GM11168 (cell line): Measurements from ENCODE around the gene TMEM80.
"Not testable (repeated sequence)": the region's sequence is repeated elsewhere in the genome, so short reads cannot be mapped to it uniquely, and the experiment has no call there.

ENCODE experiments used
- in situ Hi-C: fragments of 300-500 bp; cut with MboI; formaldehyde crosslinking; loops from one replicate; pipeline ENCODE4 v1.12.0; 2022; ENCODE audit warnings: low sequenced_read_pairs; ENCODE audit not compliant: unreplicated experiment

TMEM80 gene

DNA sequence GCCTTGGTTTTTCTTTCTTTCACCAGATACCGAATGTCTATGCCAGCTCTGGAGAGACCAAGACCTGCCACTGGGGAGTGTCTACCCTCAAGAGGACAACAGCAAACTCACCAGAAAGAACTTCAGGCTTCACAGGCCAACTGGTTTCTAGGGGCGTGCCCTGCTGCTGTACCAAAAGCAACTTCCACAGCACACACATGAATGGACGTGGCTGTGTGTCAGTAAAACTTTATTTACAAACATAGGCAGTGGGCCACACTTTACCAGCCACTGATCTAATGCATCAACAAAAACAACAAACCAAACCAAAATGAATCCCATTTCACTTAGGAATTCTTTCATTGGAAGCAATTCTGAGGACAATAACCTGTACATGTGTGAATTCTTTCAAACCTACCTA is 17.3 kb upstream of the TMEM80 start:
- in situ Hi-C loops: no loop called here

DNA sequence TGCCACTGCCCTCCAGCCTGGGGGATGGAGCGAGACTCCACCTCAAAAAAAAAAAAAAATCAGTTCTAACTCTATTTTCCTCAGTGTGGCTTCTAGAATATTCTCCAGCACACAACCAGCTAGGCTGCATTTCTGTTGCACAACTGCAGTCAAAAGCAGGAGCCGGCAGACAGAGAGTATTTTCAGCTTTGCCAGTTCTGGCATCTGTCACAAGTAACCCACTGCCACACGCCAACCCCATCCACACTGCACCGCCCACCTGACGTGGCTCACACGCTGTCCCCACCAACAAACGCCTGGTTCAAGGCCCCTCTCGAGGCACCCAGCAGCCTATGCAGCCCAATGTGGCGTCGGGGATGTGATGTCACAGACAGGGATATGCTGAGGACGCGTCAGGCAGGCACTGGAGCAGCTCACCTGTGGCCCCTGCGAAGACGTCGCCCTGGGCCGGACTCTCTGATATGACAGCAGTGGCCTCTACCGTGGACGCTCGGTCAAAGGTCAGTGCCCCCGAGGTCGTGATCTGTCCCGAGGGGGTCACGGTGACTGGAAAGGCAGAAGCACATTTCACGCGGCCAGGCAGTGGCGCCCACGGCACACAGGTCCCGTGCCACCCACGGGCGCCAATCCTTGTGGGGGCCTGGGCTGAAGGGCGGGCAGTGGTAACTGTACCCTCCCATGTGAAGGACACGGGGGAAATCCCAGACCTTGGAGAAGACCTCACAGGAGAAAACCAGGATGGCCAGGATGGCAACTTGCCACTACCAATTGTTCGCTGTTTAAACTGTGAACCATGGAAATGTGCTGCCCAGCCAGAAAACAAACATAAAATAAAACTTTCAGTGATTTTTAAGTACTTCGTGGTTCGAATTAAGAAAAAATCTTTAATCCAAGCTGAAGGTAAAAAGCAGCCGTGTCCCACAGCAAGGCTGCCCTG is 16.1 kb upstream of the TMEM80 start:
- in situ Hi-C loops: no loop called here

DNA sequence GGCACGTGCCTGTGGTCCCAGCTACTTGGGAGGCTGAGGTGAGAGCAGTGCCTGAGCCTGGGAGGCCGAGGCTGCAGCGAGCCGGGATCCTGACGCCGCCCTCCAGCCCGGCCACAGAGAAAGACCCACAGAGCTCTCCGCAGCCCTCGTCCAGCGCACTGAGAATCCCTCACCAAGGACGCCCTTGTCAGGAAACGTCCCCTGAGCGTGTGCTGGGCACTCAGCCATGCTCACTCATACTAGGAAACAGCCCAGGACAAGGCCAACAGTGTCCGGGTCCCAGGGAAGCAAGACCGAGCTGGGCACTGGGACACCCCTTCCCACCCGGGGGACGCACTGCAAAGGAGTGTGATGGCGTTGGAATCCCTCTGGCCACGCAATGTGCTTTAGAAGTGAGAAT is 15.1 kb upstream of the TMEM80 start:
- in situ Hi-C loops: no loop called here

DNA sequence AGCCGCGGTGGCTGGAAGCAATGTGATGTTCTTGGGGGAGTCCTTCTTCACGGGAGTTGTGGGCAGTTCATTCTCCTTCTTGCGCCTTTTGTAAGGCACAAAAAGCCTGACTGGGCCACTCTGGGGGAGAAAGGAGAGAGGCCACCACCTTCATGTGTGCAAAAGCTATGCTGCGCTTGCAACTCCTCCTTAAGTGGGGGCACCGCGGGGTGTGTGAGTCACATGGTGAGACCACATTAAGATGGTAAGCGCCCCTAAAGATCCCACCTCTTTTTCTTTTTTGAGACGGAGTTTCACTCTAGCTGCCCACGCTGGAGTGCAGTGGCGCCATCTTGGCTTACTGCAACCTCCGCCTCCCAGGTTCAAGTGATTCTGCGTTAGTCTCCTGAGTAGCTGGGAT is 14.6 kb upstream of the TMEM80 start:
- in situ Hi-C loops: no loop called here

DNA sequence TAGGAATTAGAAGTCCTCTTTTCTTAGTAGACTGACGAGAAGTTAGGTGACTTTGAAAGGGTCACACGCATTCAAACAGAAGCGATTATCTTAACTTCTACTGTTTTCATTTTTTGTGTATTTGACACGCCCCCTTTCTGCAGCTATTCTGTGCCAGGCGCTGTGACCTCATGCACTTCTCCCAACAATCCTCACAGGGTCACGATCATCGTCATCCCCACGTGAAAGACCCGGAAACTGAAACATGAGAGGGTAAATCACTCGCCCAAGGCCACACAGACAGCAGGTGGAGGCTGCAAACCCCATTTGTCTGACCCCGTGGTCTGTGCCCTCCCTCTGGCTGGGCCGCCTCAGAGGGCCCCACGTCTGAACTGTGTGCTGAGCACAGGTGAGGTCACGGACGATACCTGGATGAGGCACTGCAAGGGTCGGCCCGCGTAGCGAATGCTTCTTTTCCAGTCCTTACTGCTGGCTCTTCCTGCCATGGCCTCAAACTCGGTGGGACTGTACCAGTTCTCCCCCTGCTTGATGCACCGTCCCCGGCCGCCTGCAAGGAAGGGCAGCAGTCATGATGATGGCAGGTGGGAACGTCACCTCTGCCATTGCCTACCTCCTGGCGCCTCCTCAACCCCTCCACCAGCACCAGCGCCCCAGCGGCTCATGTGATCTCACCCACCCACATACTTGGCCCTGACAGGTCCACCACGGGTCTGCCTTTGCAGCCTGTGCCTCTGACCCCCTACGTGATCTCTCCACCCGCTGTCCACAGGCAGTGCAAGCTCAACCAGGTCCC is 9.0 kb upstream of the TMEM80 start:
- in situ Hi-C loops: no loop called here

DNA sequence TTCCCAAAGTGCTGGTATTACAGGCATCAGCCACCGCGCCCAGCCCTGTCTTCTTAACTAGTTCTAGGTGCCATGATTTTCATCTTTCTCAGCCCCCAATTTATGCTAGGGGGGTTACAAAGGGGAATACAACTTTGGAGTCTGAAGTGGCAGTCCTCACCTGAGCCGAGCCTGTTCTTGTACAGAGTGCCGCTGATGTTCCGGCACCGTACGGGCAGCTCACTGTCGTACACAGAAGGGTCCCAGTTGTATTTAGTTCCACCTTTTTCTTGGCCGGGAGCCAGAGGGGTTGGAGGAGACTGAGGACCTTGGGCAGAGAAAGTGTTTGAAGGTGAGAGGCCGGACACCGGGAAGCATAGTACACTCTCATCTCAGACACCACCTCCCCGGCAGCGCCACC is 7.9 kb upstream of the TMEM80 start:
- in situ Hi-C loops: no loop called here

DNA sequence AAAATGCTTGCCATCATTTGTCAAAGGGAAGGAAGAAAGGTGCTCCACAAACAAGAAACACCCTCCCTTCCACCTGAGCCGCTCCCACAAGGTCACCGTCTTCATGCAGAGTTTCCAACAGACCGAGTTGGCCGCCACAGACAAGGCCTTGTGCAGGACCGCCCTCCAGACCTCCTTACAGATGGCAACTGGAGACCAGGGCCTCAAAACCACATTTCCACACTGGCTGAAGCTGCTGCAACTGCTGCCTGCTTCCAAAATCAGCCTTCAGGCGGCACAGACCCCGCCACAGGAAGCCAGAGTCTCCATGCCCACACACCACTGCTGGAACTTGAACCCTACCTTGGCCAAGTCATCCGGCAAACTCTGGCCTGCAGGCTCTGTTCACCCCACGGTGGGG is 6.9 kb upstream of the TMEM80 start:
- in situ Hi-C loops: no loop called here

DNA sequence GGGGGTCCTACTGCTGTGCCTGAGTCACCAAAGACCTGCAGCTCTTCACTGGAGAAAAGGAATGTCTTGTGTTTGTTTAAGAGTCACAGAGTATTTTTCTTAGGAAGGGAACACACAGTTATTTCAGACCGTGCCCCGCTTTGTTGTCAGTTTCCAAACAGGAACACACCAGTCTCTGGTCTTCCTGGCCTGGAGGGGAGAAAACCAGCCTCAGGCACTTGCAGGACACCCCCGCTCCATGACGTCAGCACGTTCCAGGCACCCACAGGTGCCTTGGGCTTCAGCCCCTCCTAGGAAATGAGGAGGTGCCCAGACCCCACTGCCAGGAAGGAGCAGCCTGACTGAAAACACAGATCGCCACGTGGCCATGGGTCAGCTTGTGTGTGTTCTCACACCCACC is 6.0 kb upstream of the TMEM80 start:
- in situ Hi-C loops: no loop called here

DNA sequence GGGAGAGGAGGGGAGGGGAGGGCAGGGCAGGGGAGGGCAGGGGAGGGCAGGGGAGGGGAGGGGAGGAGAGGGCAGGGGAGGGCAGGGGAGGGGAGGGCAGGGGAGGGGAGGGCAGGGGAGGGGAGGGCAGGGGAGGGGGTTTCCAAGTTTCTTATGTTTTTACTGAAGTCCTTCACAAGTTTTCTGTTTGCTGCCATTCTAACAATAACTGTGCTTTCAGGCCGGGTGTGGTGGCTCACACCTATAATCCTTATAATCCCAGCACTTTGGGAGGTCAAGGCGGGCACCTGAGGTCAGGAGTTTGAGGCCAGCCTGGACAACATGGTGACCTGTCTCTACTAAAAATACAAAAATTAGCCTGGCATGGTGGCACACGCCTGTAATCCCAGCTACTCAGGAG is 5.4 kb upstream of the TMEM80 start:
- in situ Hi-C loops: not testable (repeated sequence)

DNA sequence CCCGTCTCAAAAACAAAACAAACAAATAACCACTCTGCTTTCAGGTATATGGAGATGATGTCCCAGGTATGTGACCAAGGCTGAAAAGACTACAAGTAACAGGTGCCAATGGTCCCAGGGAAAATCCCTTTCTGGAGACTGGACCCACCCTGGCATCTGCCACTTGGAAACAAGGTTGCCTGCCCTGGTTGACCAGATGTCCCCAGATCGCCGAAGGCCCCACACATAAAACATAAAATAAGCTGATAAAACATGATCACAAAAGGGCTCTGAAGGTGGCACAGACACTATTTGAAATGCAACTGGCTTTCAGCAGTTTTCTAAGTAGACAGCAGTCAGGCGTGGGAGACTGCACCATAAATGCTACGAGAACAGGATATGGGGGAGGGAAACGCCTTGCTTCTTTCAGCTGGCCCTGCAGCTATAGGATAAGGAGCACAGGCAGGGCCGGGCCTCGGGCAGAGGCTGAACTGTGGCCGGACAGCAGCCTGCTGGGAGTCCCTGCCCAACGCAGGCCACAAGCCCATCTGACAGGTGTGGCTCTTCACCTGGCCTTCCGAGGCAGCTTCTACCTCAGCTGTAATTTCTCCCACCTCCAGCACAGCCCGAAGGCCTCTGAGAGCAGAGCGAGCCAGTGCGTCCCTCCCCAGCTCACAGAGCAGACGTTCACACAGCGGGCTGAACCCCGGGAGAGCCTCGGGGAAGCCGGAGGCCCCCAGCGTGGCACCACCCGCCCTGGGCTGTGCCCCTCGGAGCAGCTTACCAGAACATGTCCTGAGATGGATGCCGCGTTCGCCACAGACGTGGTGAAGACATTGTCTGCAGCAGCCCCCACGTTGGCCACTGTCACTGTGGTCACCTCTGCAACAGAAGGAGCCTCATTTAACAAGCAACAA is 4.6 kb upstream of the TMEM80 start:
- in situ Hi-C loops: no loop called here

DNA sequence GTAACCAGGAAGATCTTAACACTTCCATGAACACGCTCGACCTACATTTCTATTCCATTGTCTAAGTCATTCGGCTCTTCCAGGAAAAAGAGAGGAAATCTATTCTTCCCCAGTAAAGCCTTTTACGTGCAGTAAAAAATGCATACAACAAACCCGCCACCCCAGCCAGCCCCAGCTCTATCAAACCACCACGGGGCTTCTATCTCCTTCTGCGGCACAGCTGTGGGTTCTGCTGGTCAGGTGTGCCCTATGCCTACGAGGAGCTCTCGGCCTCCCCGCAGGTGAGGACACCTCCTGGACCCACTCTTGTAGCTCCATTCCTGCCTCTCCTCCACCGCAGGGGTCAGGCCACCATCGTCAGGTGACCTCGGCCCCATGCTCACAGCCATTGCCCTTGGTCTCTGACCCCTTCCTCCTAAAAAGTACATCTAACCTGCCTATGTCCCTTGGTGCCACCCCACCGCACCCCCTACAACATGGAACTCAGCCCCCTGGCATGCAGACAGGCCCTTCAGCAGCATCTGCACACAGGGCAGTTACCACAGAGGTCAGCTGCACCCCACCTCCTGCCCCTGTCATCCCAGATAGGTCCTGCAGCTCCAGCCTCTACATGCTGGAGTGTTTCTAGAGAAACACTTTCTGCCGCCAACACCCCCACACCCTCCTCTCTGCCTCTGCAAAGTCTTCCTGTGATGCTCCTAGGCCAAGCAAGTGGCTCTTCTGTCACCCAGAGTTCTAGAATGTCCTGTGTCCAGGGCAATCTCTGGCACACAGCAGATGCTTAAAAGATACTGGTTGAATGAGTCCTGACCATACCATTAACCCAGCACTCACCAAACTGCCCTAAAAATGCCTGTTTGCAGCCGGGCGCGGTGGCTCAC is 3.7 kb upstream of the TMEM80 start:
- in situ Hi-C loops: no loop called here

DNA sequence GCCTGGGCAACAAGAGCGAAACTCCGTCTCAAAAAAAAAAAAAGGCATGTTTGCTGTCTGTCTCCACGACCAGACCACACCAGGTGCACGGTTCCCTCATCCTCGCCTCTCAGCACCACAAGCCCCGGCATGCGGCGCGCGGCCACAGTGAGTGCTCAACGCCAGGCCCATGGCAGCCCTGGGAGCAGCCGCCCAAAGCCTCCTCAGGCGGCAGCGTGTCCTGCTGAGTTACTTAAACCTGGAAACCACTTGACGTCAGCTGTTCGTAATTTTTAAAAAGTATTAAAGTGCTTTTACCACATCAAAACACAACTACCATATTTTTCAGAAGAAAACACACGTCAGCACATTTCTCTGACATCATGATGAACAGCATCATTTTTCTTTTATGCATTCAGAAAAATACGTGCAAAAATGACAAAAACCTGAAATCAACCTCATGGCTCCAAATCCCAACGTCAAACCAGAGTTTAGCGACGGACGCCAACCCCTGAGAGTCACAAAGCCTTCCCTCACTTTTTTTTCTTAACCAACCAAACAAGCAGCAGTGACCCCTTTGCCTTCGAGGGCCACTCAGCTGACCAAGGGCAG is 2.7 kb upstream of the TMEM80 start:
- in situ Hi-C loops: no loop called here

DNA sequence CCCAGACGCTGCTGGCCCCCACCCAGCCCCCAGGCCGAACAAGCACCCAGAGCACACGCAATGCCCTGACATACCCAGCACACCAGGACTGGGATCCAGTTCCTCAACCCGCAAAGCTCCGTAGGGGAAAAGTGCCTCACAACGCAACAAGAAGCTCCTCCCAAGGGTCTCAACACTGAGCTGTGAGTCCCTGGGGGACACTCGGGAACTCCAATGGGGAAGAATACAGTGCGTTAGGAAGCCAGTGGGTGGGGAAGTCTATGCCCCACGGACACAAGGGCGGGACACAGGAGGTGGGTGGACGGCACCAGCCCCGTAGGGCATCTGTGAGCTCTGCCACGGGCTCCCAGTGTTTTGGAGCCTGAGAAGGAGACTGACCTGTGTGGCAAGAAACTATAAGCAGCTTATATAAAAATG is 2.2 kb upstream of the TMEM80 start:
- in situ Hi-C loops: no loop called here

DNA sequence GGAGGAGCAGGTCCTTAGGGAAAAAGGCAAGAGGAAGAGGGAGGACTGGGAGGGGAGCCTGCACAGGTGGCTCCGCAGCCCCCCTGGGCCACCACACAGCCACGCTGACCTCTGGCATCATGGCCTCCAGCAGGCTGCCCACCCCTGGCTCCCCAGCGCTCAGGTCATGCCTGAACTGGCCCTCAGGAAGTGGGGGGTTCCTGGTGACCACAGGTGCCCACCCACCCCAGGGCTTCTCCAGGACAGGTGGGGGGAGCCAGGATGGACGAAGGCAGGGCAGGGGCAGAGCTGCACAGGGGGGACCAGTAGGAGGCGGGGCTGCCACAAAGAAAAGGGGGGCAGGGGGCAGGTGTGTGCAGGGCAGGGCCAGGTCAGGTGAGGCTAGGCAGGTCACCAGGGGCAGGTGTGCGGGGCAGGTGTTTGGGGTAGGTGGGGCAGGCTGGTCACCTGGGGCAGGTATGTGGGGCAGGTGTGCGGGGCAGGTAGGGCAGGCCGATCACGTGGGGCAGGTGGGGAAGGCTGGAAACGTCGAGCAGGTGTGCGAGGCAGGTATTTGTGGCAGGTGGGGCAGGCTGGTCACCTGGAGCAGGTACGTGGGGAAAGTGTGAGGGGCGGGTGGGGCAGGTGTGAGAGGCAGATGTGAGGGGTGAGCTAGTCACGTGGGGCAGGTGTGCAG is 1.6 kb upstream of the TMEM80 start:
- in situ Hi-C loops: no loop called here

DNA sequence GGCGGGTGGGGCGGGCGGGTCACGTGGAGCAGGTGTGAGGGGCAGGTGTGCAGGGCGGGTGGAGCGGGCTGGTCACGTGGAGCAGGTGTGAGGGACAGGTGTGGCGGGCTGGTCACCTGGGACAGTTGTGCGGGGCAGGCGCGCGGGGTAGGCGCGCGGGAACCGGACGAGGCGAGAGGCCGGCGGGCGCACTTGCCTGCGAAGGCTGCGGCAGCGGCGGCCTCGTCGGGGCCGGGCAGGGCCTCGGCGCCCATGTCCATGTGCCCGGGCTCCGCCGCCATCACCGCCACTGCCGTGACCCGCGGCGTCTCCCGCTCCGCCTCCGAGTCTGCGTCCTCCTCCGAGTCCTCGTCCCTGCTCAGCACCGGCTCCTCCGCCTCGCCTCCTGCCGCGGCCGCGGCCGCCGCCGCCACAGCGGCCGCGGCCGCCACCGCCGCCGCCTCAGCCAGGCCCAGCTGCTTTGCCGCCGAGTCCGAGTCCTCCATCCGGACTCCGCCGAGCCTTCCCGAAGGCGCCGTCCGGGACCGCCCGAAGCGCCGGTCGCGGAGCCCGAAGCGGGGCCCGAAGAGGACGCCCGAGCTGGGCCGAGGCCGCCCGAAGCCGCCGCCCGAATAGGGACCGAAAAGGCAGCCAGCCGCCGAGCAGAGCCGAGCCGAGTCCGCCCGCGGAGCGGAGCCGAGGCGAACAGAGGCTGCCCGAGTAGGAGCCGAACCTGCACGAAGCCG is 891 bp upstream of the TMEM80 start, which contains the start of gene DEAF1:
Gene DEAF1 (minus strand): TSS at position 660 of the 725 bp plus-strand sequence. CDS start 175 bp downstream, at position 485.
- in situ Hi-C loops: no loop called here

DNA sequence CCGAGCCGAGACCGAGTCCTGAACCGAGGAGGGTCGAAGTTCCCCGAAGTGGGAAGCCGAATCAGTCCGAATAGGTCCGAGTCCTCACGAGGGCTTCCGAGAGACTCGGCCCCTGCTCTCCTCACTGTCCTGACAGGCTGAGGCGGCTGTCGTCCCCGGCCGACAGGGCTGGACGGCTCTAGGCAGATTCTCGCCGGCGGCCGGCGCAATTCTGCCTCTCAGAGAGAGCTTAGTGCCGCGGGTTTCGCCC is 403 bp upstream of the TMEM80 start:
- in situ Hi-C loops: no loop called here

DNA sequence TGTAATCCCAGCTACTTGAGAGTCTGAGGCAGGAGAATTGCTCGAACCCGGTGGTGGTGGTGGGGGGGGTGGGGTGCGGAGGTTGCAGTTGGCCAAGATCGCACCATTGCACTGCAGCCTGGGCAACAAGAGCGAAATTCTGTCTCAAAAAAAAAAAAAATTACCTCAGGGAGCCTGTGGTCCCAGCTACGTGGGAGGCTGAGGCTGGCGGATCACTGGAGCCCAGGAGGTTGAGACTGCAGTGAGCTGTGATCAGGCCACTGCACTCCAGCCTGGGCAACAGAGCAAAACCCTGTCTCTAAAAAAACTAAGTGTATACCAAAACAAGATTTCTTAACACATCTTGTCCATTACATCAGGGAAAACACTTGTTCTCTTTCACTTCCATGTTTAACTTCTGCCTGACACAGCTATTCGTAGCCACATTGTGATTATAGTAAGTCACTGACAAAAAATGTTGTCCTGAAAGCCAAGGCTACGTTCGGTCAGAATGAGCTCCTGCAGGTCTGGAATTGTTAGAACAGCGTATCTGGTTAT is 1.4 kb downstream of the TMEM80 start:
- in situ Hi-C loops: no loop called here

DNA sequence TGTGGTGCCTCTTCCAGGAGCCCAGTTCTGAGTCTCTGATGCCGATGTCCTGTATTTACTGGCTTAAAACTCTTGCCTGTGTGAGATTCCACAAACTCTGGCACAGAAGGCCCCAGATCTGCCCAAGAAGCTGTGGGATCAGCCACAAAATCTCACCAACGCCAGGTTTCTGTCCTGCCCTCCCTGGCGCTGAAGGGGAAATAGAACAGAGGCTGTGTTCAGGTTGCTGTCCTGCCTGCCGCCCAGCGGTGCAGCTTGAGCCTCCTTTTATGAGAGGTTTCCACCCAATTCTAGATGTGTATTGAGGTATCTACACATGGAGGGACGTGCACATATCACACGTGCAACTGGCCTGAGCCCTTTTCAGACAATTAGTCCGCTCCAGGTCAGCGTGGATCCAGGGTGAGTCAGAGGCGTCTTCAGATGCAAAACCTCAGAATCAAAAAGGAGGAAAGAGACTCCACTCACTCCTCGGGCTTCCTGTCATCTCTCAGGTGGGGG is 2.2 kb downstream of the TMEM80 start:
- in situ Hi-C loops: no loop called here
